HG02981 (cell line): Measurements from ENCODE around the gene ANGPTL4.
A peak's percentile ranks its signal among the peaks of the same experiment; 100 is the strongest.

Experiments
- ATAC-seq: cut with Tn5 transposase; IDR thresholded peaks from one replicate; pipeline ENCODE4 v1.9.1; 2021; ENCODE audit warnings: mild to moderate bottlenecking, moderate library complexity; ENCODE audit not compliant: unreplicated experiment

ANGPTL4 gene

GRCh38 chr19:8387688-8388611 lies 24.0 kb downstream of the ANGPTL4 start:
- ATAC-seq: no peak

GRCh38 chr19:8388612-8388958 lies 24.6 kb downstream of the ANGPTL4 start:
- ATAC-seq: no peak

GRCh38 chr19:8389891-8390616 lies 26.1 kb downstream of the ANGPTL4 start, which contains the start of gene RAB11B:
TSS of gene RAB11B (plus strand) at chr19:8390360. CDS start at chr19:8390417, 57 bp downstream.
- ATAC-seq: peak; percentile 92

GRCh38 chr19:8390617-8390981 lies 26.6 kb downstream of the ANGPTL4 start:
- peak; percentile 34 for ATAC-seq

- ATAC-seq: no peak
Observed at GRCh38 chr19:8391198-8392016, 27.5 kb downstream of the ANGPTL4 start.

GRCh38 chr19:8392017-8392591 lies 28.1 kb downstream of the ANGPTL4 start:
- no peak for ATAC-seq

- no peak for ATAC-seq
Observed at GRCh38 chr19:8393192-8393870, 29.4 kb downstream of the ANGPTL4 start.

GRCh38 chr19:8393871-8394250 lies 29.9 kb downstream of the ANGPTL4 start:
- no peak for ATAC-seq

GRCh38 chr19:8395621-8396082 lies 31.7 kb downstream of the ANGPTL4 start:
- ATAC-seq: no peak

- ATAC-seq: no peak
Observed at GRCh38 chr19:8396185-8396562, 32.2 kb downstream of the ANGPTL4 start.

GRCh38 chr19:8396563-8397203 lies 32.7 kb downstream of the ANGPTL4 start:
- peak; percentile 51 for ATAC-seq

GRCh38 chr19:8397271-8397670 lies 33.3 kb downstream of the ANGPTL4 start:
- ATAC-seq: no peak

GRCh38 chr19:8397746-8398310 lies 33.9 kb downstream of the ANGPTL4 start:
- no peak for ATAC-seq

- ATAC-seq: no peak
Observed at GRCh38 chr19:8398311-8398771, 34.4 kb downstream of the ANGPTL4 start.

GRCh38 chr19:8399681-8400188 lies 35.8 kb downstream of the ANGPTL4 start:
- no peak for ATAC-seq

- no peak for ATAC-seq
Observed at GRCh38 chr19:8401981-8402411, 38.0 kb downstream of the ANGPTL4 start.

GRCh38 chr19:8403098-8403819 lies 39.3 kb downstream of the ANGPTL4 start:
- ATAC-seq: no peak

GRCh38 chr19:8403820-8404109 lies 39.8 kb downstream of the ANGPTL4 start:
- no peak for ATAC-seq
